Loucy (cell line): ENCODE measurements around the gene TRHDE.

ENCODE experiments used
- H2AFZ ChIP-seq: fragments of 200-600 bp; sonication (generic); 2 replicates; pipeline ENCODE4 v1.6.0; 2016; ENCODE audit warnings: antibody characterized with exemption, mild to moderate bottlenecking, low read length, moderate library complexity
- H3F3A ChIP-seq: fragments of 200-600 bp; 2 replicates; pipeline ENCODE4 v1.6.0; 2016; ENCODE audit warnings: antibody characterized with exemption, low read depth, mild to moderate bottlenecking
- H3K27me3 ChIP-seq: fragments of 200-600 bp; sonication (generic); 2 replicates; pipeline ENCODE4 v1.6.1; 2014; ENCODE audit warnings: low read length, mild to moderate bottlenecking; ENCODE audit not compliant: insufficient read depth, poor library complexity, severe bottlenecking
- H3K36me3 ChIP-seq: fragments of 200-600 bp; sonication (generic); 2 replicates; pipeline ENCODE4 v1.6.1; 2016; ENCODE audit warnings: low read length; ENCODE audit not compliant: insufficient read depth
- H3K4me1 ChIP-seq: fragments of 200-600 bp; sonication (generic); 2 replicates; pipeline ENCODE4 v1.5.1; 2014; ENCODE audit warnings: low read length, mild to moderate bottlenecking; ENCODE audit not compliant: insufficient read depth, poor library complexity, severe bottlenecking
- H3K4me2 ChIP-seq: fragments of 200-600 bp; sonication (generic); 2 replicates; pipeline ENCODE4 v1.6.0; 2014; ENCODE audit warnings: antibody characterized with exemption, low read length, low read depth, mild to moderate bottlenecking; ENCODE audit not compliant: poor library complexity, severe bottlenecking
- H3K4me3 ChIP-seq: fragments of 200-600 bp; sonication (generic); 2 replicates; pipeline ENCODE4 v1.5.1; 2014; ENCODE audit warnings: low read length, mild to moderate bottlenecking, mixed read lengths; ENCODE audit not compliant: poor library complexity, severe bottlenecking
- H3K79me2 ChIP-seq: fragments of 200-600 bp; sonication (generic); 2 replicates; pipeline ENCODE4 v1.6.1; 2014; ENCODE audit warnings: low read length; ENCODE audit not compliant: insufficient read depth
- H3K9ac ChIP-seq: fragments of 200-600 bp; sonication (generic); 2 replicates; pipeline ENCODE4 v1.6.0; 2014; ENCODE audit warnings: mild to moderate bottlenecking, low read depth, low read length, moderate library complexity; ENCODE audit not compliant: poor library complexity, severe bottlenecking
- H3K9me2 ChIP-seq: fragments of 200-600 bp; sonication (generic); replicated peaks from 2 replicates; pipeline ENCODE4 v1.6.1; 2016; ENCODE audit warnings: low read depth, low read length, mixed read lengths
- H3K9me3 ChIP-seq: fragments of 200-600 bp; sonication (generic); 2 replicates; pipeline ENCODE4 v1.6.1; 2014; ENCODE audit warnings: mild to moderate bottlenecking, antibody characterized with exemption, low read length, low read depth; ENCODE audit not compliant: insufficient read depth
- H4K20me1 ChIP-seq: fragments of 200-600 bp; sonication (generic); 2 replicates; pipeline ENCODE4 v1.6.0; 2014; ENCODE audit warnings: antibody characterized with exemption, low read length, mild to moderate bottlenecking; ENCODE audit not compliant: insufficient read depth, poor library complexity, severe bottlenecking
- CTCF ChIP-seq: fragments of 200-600 bp; sonication (generic); conservative IDR thresholded peaks from 2 replicates; pipeline ENCODE4 v1.5.1; 2014; ENCODE audit warnings: mild to moderate bottlenecking, antibody characterized with exemption, low read length
- EZH2phosphoT487 ChIP-seq: fragments of 200-600 bp; IDR thresholded peaks from 2 replicates; pipeline ENCODE4 v1.6.1; 2018; ENCODE audit warnings: antibody characterized with exemption, mild to moderate bottlenecking, moderate library complexity, borderline replicate concordance

TRHDE gene

GRCh38 chr12:72716221-72716620 lies 444.1 kb downstream of the TRHDE start:
- Histone ChIP-seq H3K9ac (no peak overlapping the region), H3K9me2 (no peaks in the 10 kb centered on the region), H4K20me1 (no peaks in the 10 kb centered on the region), H3F3A (no peaks in the 10 kb centered on the region), H3K36me3 (no peaks in the 10 kb centered on the region), H2AFZ (no peak overlapping the region), H3K4me1 (no peaks in the 10 kb centered on the region), H3K27me3 (no peaks in the 10 kb centered on the region), H3K4me3 (no peak overlapping the region), H3K9me3 (no peaks in the 10 kb centered on the region), H3K4me2 (no peak overlapping the region), H3K79me2 (no peaks in the 10 kb centered on the region)
- TF ChIP-seq CTCF, result no peak

GRCh38 chr12:72717036-72717435 lies 444.9 kb downstream of the TRHDE start:
- no peak for TF ChIP-seq EZH2phosphoT487
- TF ChIP-seq CTCF, result no peak
- no peaks in the 10 kb centered on the region for H3K4me1 ChIP-seq
- H3K79me2 ChIP-seq, result no peaks in the 10 kb centered on the region
- no peak overlapping the region for H3K9ac ChIP-seq
- no peaks in the 10 kb centered on the region for H4K20me1 ChIP-seq
- no peak overlapping the region for H2AFZ ChIP-seq
- no peaks in the 10 kb centered on the region for H3K9me2 ChIP-seq
- no peak overlapping the region for H3K4me2 ChIP-seq
- H3K36me3 ChIP-seq, result no peaks in the 10 kb centered on the region
- no peak overlapping the region for H3K4me3 ChIP-seq
- H3K9me3 ChIP-seq, result no peaks in the 10 kb centered on the region
- no peaks in the 10 kb centered on the region for H3F3A ChIP-seq
- H3K27me3 ChIP-seq, result no peaks in the 10 kb centered on the region
